ENCODE results near the gene VKORC1L1.
"Not testable (repeated sequence)": the region's sequence is repeated elsewhere in the genome, so short reads cannot be mapped to it uniquely, and the experiment has no call there.

Gene VKORC1L1

DNA sequence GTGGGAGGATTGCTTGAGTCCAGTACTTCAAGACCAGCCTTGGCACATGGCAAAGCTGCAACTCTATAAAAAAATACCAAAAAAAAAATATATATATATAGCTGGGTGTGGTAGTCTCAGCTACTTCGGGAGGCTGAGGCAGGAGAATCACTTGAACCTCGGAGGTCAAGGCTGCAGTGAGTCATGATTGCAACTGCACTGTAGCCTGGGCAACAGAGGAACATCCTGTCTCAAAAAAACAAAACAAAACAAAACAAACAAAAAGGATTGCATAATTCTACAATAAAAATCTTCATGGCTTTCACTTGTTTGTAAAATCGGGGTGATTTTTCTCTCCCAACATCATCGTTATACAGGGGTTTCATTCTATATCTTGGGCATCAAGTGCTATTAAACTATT lies 74.0 kb downstream of the VKORC1L1 start:
- no peak for DNase-seq

DNA sequence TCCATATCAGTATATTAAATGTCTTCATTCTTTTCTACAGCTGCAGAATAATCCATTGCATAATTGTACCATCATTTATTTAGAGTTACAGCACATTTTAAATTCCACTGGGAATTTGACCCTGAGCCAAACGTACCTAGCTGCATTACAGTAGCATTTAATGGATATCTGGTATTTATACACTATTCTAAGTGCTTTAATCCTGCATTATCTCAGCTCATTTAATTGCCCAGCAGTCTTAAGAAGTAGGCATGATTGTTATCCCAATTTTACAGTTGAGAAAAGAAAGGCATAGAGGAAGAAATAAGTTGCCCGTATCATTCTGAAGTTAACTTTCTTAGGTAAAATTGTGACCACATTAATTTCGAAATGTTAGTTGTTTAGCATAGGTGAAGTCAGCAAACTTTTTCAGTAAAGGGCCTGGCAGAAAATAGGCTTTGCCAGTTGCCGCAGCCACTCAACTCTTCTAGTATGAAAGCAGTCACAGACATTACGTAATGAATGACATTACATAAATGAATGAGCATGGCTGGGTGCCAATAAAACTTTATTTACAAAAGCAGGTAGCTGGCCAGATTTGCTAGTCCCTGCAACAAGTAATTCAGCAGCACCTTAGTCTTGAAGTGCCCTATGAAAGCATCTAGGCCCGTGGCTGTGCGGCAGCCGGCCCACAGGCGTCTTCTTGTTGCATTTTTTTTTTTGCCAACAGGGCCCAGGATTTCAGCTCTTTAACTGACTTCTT lies 79.1 kb downstream of the VKORC1L1 start:
- no peak for DNase-seq

GRCh38 chr7:65953001-65953720 lies 80.3 kb downstream of the VKORC1L1 start:
- no peak for DNase-seq

GRCh38 chr7:65953890-65954450 lies 81.1 kb downstream of the VKORC1L1 start:
- DNase-seq, result no peak

DNA sequence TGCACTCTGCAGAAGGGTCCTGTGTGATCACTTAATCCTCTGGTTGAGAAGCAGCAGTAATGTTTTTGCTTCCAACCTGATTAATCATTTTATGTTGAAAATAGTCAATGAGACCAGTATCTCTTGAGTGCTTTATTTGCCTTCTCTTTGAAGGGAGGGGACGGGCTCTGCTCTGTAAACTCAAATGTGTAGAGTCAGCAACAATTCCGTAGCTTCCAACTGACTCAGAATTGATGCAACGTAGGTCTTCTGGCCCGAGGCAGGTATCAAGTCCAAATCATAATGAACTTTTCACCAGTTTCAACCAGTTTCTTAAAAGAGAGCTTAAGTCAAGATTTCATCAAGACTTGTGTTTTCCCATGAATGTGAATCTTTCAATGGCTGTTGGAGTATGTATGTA lies 82.8 kb downstream of the VKORC1L1 start:
- DNase-seq, result no peak

GRCh38 chr7:65960351-65961074 lies 87.6 kb downstream of the VKORC1L1 start:
- DNase-seq, result no peak

GRCh38 chr7:65962033-65962432 lies 89.2 kb downstream of the VKORC1L1 start:
- no peak for DNase-seq

DNA sequence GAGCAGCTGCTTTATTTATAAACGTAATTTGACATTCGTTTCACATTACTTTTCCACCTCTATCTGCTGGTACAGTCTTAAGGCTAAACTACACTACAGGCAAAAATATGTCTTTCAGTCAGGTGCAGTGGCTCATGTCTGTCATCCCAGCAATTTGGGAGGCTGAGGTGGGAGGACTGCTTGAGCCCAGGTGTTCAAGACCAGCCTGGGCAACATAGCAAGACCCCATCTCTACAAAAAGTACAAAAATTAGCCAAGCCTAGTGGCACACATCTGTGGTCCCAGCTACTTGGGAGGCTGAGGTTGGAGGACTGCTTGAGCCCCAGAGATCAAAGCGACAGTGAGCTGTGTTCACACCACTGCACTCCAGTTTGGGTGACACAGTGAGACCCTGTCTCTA lies 91.8 kb downstream of the VKORC1L1 start:
- DNase-seq, result not testable (repeated sequence)

- DNase-seq, result no peak
Measured at GRCh38 chr7:65966146-65966545, 93.3 kb downstream of the VKORC1L1 start.

DNA sequence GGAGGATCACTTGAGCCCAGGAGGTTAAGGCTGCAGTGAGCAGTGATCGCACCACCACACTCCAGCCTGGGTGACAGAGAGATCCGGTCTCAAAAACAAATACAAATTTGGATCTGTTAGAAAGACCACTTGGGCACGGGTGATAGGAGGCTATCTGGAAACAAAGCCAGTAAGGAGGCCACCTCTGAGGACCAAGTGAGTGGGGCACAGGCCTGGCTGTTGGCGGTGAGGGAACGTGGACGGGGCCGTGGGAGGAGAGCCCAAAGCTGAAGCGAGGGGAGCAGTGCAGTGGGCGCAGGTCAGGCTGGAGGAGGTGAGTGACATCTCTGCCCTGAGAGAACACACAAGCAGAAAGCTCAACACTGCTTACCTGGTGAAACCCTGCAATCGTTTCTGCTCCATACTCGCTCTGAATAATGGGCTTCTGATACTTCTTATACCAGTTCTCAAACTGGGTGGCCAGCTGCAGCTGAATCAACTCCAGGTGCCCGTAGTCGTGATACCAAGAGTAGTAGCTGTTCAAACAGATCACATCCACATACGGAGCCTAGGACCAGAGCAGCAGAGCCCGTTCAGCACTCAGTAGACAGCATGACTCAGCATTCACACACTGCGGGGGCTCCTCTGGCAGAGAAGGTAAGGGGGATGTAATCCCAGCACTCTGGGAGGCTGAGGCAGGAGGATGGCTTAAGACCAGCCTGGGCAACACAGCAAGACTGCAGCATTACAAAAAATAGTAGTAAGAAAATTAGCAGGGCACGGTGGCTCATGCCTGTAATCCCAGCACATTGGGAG lies 94.7 kb downstream of the VKORC1L1 start:
- DNase-seq, result no peak

GRCh38 chr7:65968256-65969185 lies 95.6 kb downstream of the VKORC1L1 start:
- no peak for DNase-seq

- no peak for DNase-seq
Measured at GRCh38 chr7:65971021-65971420, 98.1 kb downstream of the VKORC1L1 start.

- no peak for DNase-seq
Measured at GRCh38 chr7:65972976-65973375, 100.1 kb downstream of the VKORC1L1 start.

GRCh38 chr7:65974191-65974801 lies 101.4 kb downstream of the VKORC1L1 start:
- DNase-seq, result no peak

- no peak for DNase-seq
Measured at GRCh38 chr7:65974876-65975275, 102.0 kb downstream of the VKORC1L1 start.

- no peak for DNase-seq
Measured at GRCh38 chr7:65975814-65976445, 103.1 kb downstream of the VKORC1L1 start.

GRCh38 chr7:65976659-65977196 lies 103.9 kb downstream of the VKORC1L1 start:
- no peak for DNase-seq

DNA sequence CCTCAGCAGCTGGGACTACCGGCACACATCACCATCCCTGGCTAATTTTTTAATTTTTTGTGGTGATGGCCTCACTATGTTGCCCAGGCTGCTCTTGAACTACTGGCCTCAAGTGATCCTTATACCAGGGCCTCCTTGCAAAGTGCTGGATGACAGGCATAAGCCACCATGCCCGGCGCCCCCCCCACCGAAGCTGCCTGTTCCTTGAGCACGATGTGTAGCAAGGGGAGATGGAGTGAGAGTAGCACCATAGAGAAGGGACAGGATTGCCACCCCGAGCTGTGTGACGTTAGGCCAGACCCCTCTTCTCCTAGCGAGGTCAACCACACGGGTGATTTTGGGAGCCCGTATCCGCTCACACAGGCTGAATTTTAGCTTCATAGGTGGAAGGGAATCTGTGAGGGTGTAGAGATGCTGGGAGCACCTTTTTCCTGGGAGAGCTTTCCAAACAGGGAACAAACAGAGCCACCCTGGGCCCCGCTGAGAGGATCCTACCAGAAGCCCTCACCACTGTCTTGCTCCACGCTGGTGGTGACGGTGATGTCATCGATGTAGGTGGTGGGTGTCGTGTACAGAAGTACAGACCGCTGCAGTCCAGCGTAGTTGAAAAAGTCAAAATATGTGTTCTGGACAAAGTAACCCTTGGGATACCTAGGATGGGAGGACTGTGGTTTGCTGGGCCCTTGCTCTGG lies 106.2 kb downstream of the VKORC1L1 start:
- DNase-seq, result no peak
